GM19239 (cell line): Measurements from ENCODE around the gene NUDCD3.

ENCODE experiments used
- DNase-seq: peaks from one replicate; pipeline ENCODE4 v3.0.0; 2011; ENCODE audit warnings: low spot score; ENCODE audit not compliant: insufficient read length
- FAIRE-seq: peaks from 2 replicates; lab custom pipeline; 2011; peaks lifted over from hg19 to GRCh38; lab: Jason Lieb, UNC

NUDCD3 gene

GRCh38 chr7:44375926-44376342, 114.5 kb downstream of the NUDCD3 start:
- FAIRE-seq (no peak), DNase-seq (no peak)

- DNase-seq, result no peak
- FAIRE-seq, result no peak
Measured at GRCh38 chr7:44375236-44375699, 115.2 kb downstream of the NUDCD3 start.

GRCh38 chr7:44374007-44374763, 116.3 kb downstream of the NUDCD3 start:
- FAIRE-seq (no peak), DNase-seq (no peak)

- DNase-seq, result no peak
- FAIRE-seq, result no peak
Measured at GRCh38 chr7:44373418-44373740, 117.1 kb downstream of the NUDCD3 start.

GRCh38 chr7:44372560-44373417, 117.7 kb downstream of the NUDCD3 start:
- FAIRE-seq, result no peak
- no peak for DNase-seq

GRCh38 chr7:44368885-44369284, 121.6 kb downstream of the NUDCD3 start:
- no peak for DNase-seq

GRCh38 chr7:44368455-44368854, 122.0 kb downstream of the NUDCD3 start:
- DNase-seq, result no peak
- no peak for FAIRE-seq

More at GRCh38 chr7:44368885-44369284, 121.6 kb downstream of the NUDCD3 start:
- FAIRE-seq, result no peak

- FAIRE-seq (no peak), DNase-seq (no peak)
Measured at GRCh38 chr7:44367475-44368043, 122.9 kb downstream of the NUDCD3 start.

- FAIRE-seq (no peak), DNase-seq (no peak)
Measured at GRCh38 chr7:44366986-44367385, 123.5 kb downstream of the NUDCD3 start.

GRCh38 chr7:44353668-44354067, 136.8 kb downstream of the NUDCD3 start:
- FAIRE-seq (no peak), DNase-seq (no peak)

- no peak for FAIRE-seq
- no peak for DNase-seq
Measured at GRCh38 chr7:44348851-44349781, 141.3 kb downstream of the NUDCD3 start.

- DNase-seq (no peak), FAIRE-seq (no peak)
Measured at GRCh38 chr7:44348300-44348699, 142.2 kb downstream of the NUDCD3 start.

GRCh38 chr7:44347546-44348114, 142.8 kb downstream of the NUDCD3 start:
- DNase-seq (no peak), FAIRE-seq (no peak)

GRCh38 chr7:44346063-44346462, 144.4 kb downstream of the NUDCD3 start:
- no peak for DNase-seq
- FAIRE-seq, result no peak

- FAIRE-seq (no peak), DNase-seq (no peak)
Measured at GRCh38 chr7:44341401-44341800, 149.1 kb downstream of the NUDCD3 start.

- DNase-seq, result no peak
- FAIRE-seq, result no peak
Measured at GRCh38 chr7:44338600-44338999, 151.9 kb downstream of the NUDCD3 start.

GRCh38 chr7:44336491-44336890, 154.0 kb downstream of the NUDCD3 start:
- DNase-seq (no peak), FAIRE-seq (no peak)

GRCh38 chr7:44335184-44335583, 155.3 kb downstream of the NUDCD3 start:
- DNase-seq (no peak), FAIRE-seq (no peak)

GRCh38 chr7:44334734-44335097, 155.7 kb downstream of the NUDCD3 start:
- DNase-seq (no peak), FAIRE-seq (no peak)
